NCI-H2196 (cell line): ENCODE data around the gene SGO2.
"Not testable (repeated sequence)": the region's sequence is repeated elsewhere in the genome, so short reads cannot be mapped to it uniquely, and the experiment has no call there.

Experiments
- DNase-seq: peaks from one replicate; lab custom pipeline; 2025; ENCODE audit not compliant: unreplicated experiment; lab: John Stamatoyannopoulos, UW

Gene SGO2

GRCh38 chr2:200523604-200524003 is 2.4 kb upstream of the SGO2 start:
- no peak for DNase-seq

- no peak for DNase-seq
Observed at GRCh38 chr2:200525066-200525465, 941 bp upstream of the SGO2 start.

GRCh38 chr2:200525551-200525881 is 491 bp upstream of the SGO2 start:
- DNase-seq = no peak

GRCh38 chr2:200528228-200528627 is 2.2 kb downstream of the SGO2 start:
- no peak for DNase-seq

GRCh38 chr2:200533754-200534153 is 7.7 kb downstream of the SGO2 start:
- no peak for DNase-seq

- DNase-seq = no peak
Observed at GRCh38 chr2:200534572-200534971, 8.6 kb downstream of the SGO2 start.

GRCh38 chr2:200538139-200538538 is 12.1 kb downstream of the SGO2 start:
- no peak for DNase-seq

GRCh38 chr2:200540793-200541192 is 14.8 kb downstream of the SGO2 start:
- DNase-seq = no peak

GRCh38 chr2:200566596-200566995 is 40.6 kb downstream of the SGO2 start:
- DNase-seq = not testable (repeated sequence)

- no peak for DNase-seq
Observed at GRCh38 chr2:200567932-200568331, 41.9 kb downstream of the SGO2 start.

GRCh38 chr2:200575957-200576356 is 50.0 kb downstream of the SGO2 start:
- no peak for DNase-seq

GRCh38 chr2:200577027-200577426 is 51.0 kb downstream of the SGO2 start:
- DNase-seq = no peak

- no peak for DNase-seq
Observed at GRCh38 chr2:200578778-200579177, 52.8 kb downstream of the SGO2 start.

- no peak for DNase-seq
Observed at GRCh38 chr2:200584639-200585038, 58.6 kb downstream of the SGO2 start.

- no peak for DNase-seq
Observed at GRCh38 chr2:200585340-200585729, 59.3 kb downstream of the SGO2 start.

GRCh38 chr2:200585730-200586643 is 60.0 kb downstream of the SGO2 start, which contains the start of gene AOX1:
TSS of gene AOX1 (plus strand) at chr2:200586014. CDS start at chr2:200586109, 95 bp downstream.
- DNase-seq = no peak

- no peak for DNase-seq
Observed at GRCh38 chr2:200586644-200586975, 60.6 kb downstream of the SGO2 start.

GRCh38 chr2:200587007-200587616 is 61.1 kb downstream of the SGO2 start:
- DNase-seq = no peak

- DNase-seq = no peak
Observed at GRCh38 chr2:200588076-200588678, 62.2 kb downstream of the SGO2 start.

GRCh38 chr2:200590090-200590489 is 64.1 kb downstream of the SGO2 start:
- no peak for DNase-seq

- no peak for DNase-seq
Observed at GRCh38 chr2:200591308-200591707, 65.3 kb downstream of the SGO2 start.

GRCh38 chr2:200592406-200593075 is 66.5 kb downstream of the SGO2 start:
- DNase-seq = no peak
